ENCODE measurements around the gene GSN. TPM values are rescaled to one million over a fixed set of nuclear protein-coding genes. Genes with fewer than 3 reads are reported as not detected.

Gene GSN
- total and polyA plus RNA-seq, 10 of the 15 experiments (the other 5 are each of a cell fraction or from before 2014, with no cell fraction given) = 0.66 to 9.2 (median 6.2) TPM

DNA sequence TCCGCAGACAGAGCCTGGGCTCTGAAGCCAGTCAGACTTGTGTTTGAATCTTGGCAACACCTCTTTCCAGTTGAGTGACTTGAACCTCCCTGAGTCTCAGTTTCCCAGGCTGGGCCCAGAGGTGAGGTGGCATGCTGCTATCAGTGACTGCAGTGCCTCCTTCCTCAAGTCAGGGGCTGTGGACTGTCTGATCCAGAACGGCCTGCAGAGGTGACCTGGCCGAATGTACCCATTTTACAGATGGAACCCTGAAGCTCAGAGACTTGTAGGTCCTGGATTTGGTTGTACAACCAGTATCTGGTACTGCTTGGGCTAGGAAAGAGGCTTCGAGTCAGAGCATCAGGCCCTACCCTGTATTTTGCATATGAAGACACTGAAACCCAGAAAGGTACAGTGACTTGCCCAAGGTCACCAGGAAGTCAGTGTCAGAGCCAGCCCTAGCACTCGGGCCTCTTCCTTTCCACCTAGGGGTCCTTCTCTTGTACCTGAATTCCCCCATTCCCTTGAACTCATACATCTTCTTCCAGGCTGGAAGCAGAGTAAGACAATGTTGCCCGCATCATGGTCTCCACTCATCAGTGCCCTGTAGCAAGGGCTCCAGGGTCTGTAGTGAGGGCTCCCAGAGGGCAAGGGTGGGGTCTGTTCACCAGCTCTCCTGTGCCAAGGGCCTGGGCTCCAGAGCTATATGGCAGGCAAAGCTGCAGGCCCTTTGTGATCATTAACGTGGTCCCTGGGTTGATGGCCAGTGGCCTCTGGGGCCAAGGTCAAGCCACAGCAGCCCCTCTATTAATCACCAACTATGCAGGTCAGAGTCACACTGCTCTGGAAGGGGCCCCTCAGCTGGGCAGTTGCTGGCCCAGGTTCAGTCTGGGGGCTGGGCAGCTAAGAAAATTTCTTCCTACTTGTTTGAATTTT is 28.5 kb downstream of the GSN start:
- Histone ChIP-seq H3K9me3 (replicated peaks; ENCODE audit: control insufficient read depth, insufficient read depth, low read length) (no peaks in the 10 kb centered on the region), H3K36me3 (ENCODE audit: control insufficient read depth in 2 of 2, insufficient read depth in 2 of 2, low read length in 1 of 2) (no peaks in the 10 kb centered on the region), H3K4me1 (ENCODE audit: control insufficient read depth, insufficient read depth, low read length) (peaks cover 4% of the 10 kb centered on the region; the same call in 1 of the 2 replicates), H3K27me3 (replicated peaks in 1 of 2; ENCODE audit: control insufficient read depth in 2 of 2, insufficient read depth in 2 of 2, low read length in 1 of 2) (no peaks in the 10 kb centered on the region), H4K20me1 (ENCODE audit: control insufficient read depth, insufficient read depth) (no peaks in the 10 kb centered on the region), H3K79me2 (ENCODE audit: control insufficient read depth, insufficient read depth, low read length) (no peaks in the 10 kb centered on the region), H3K27ac (ENCODE audit: control insufficient read depth, insufficient read depth) (no peak overlapping the region), H3K4me2 (ENCODE audit: control insufficient read depth, insufficient read depth) (no peak overlapping the region), H3K9ac (ENCODE audit: control insufficient read depth, insufficient read depth, low read length) (no peak overlapping the region), H3K4me3 (no peak overlapping the region), H2AFZ (ENCODE audit: control insufficient read depth, low read depth, low read length) (no peak overlapping the region)
- TF ChIP-seq, protein P1, sequence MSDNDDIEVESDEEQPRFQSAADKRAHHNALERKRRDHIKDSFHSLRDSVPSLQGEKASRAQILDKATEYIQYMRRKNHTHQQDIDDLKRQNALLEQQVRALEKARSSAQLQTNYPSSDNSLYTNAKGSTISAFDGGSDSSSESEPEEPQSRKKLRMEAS (IDR thresholded peaks at IDR 0.05; ENCODE audit: low read depth, low read length) = no peak
- TF ChIP-seq BMI1 (IDR thresholded peaks at IDR 0.05; ENCODE audit: borderline replicate concordance) (no peak), POU2F2 (IDR thresholded peaks at IDR 0.05; ENCODE audit: borderline replicate concordance, low read depth, low read length) (no peak), HCFC1 (IDR thresholded peaks at IDR 0.05; ENCODE audit: low read length) (no peak), GATAD2B (conservative IDR thresholded peaks at IDR 0.05; ENCODE audit: low read depth) (no peak), KDM1A (IDR thresholded peaks at IDR 0.05; ENCODE audit: borderline replicate concordance) (no peak), CREM (IDR thresholded peaks at IDR 0.05; ENCODE audit: low read depth) (no peak), POLR2AphosphoS5 (IDR thresholded peaks at IDR 0.05; ENCODE audit: low read length) (no peak)
- TF ChIP-seq, protein P2, sequence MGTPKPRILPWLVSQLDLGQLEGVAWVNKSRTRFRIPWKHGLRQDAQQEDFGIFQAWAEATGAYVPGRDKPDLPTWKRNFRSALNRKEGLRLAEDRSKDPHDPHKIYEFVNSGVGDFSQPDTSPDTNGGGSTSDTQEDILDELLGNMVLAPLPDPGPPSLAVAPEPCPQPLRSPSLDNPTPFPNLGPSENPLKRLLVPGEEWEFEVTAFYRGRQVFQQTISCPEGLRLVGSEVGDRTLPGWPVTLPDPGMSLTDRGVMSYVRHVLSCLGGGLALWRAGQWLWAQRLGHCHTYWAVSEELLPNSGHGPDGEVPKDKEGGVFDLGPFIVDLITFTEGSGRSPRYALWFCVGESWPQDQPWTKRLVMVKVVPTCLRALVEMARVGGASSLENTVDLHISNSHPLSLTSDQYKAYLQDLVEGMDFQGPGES (IDR thresholded peaks at IDR 0.05) = no peak
- TF ChIP-seq, protein P3, sequence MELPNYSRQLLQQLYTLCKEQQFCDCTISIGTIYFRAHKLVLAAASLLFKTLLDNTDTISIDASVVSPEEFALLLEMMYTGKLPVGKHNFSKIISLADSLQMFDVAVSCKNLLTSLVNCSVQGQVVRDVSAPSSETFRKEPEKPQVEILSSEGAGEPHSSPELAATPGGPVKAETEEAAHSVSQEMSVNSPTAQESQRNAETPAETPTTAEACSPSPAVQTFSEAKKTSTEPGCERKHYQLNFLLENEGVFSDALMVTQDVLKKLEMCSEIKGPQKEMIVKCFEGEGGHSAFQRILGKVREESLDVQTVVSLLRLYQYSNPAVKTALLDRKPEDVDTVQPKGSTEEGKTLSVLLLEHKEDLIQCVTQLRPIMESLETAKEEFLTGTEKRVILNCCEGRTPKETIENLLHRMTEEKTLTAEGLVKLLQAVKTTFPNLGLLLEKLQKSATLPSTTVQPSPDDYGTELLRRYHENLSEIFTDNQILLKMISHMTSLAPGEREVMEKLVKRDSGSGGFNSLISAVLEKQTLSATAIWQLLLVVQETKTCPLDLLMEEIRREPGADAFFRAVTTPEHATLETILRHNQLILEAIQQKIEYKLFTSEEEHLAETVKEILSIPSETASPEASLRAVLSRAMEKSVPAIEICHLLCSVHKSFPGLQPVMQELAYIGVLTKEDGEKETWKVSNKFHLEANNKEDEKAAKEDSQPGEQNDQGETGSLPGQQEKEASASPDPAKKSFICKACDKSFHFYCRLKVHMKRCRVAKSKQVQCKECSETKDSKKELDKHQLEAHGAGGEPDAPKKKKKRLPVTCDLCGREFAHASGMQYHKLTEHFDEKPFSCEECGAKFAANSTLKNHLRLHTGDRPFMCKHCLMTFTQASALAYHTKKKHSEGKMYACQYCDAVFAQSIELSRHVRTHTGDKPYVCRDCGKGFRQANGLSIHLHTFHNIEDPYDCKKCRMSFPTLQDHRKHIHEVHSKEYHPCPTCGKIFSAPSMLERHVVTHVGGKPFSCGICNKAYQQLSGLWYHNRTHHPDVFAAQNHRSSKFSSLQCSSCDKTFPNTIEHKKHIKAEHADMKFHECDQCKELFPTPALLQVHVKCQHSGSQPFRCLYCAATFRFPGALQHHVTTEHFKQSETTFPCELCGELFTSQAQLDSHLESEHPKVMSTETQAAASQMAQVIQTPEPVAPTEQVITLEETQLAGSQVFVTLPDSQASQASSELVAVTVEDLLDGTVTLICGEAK (IDR thresholded peaks at IDR 0.05; ENCODE audit: borderline replicate concordance) = no peak
- ChIA-PET CTCF (interaction anchor here (0.8 to 1.7 kb wide), 3 partner anchors 18 to 344 kb away, joined by 3 to 4 read pairs (median 3); no protein-coding TSS in a partner anchor), RAD21 (ENCODE audit: unreplicated experiment) (no interaction called here), SMC1A (ENCODE audit: uncharacterized antibody, unreplicated experiment) (no interaction called here), POLR2A (no interaction called here)
- ATAC-seq (no peak), FAIRE-seq (no peak), DNase-seq (ENCODE audit: low read depth, low spot score) (no peak)
- WGBS (ENCODE audit: insufficient coverage, insufficient replicate concordance, low lambda C conversion rate, missing lambda C conversion rate) = 47% methylated on average over 7 of the region's 7 CpGs
- intact Hi-C loops (cut with micrococcal nuclease; ENCODE audit: unreplicated experiment) (no loop called here), in situ Hi-C loops (cut with MboI) (no loop called here)
- no TSS peak for BruUV-seq (replicated peaks)
